ENCODE data around the gene TCF4. TPM values are rescaled to one million over a fixed set of nuclear protein-coding genes. Genes with fewer than 3 reads are reported as not detected.
A peak's percentile ranks its signal among the peaks of the same experiment; 100 is the strongest.

Gene TCF4
- total RNA-seq, 4 donors from 2014 or later: 30.3 to 51.1 (median 40.1) TPM

DNA sequence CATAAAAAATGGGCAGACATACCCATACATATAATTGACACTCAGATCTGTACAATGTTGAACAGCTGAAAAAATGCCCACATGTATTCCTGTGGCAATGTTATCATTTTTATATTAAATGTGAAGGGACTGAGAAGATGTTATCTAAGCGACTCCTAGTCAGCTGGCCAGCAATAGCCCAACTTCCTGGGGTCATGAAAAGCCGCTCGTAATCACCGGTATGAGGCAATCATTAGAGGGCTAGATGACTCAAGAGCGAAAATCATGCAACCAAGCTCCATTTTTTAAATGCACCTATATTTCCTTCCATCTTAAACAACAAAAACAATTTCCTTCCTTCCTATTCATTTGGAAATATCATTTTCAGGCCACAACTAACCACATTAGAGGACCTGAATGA, 354.1 kb downstream of the TCF4 start:
- Histone ChIP-seq H3K9me3 (no peaks in the 10 kb centered on the region), H3K4me3 (no peak overlapping the region), H3K4me1 (peaks cover 0 to 5% (median 0%) of the 10 kb centered on the region in 4 donors), H3K27me3 (no peaks in the 10 kb centered on the region), H3K27ac (no peak overlapping the region), H3K36me3 (peaks cover 0 to 18% (median 0%) of the 10 kb centered on the region in 4 donors)
- intact Hi-C loops (cut with DNase I; ENCODE audit: low total_unique reads): loop anchor here (5.0 to 10.0 kb wide), 3 partner anchors 181 to 1343 kb away; no protein-coding TSS in a partner anchor
- WGBS, 2 donors (ENCODE audit: low coverage in 1 of 2): 81 to 89% methylated on average over 5 of the region's 5 CpGs
- no peak for DNase-seq
- TF ChIP-seq POLR2AphosphoS5 (IDR thresholded peaks at IDR 0.05) (no peak), EP300 (IDR thresholded peaks at IDR 0.05; ENCODE audit: low read depth) (no peak), POLR2A (IDR thresholded peaks at IDR 0.05) (no peak)
- TF ChIP-seq, protein P1, sequence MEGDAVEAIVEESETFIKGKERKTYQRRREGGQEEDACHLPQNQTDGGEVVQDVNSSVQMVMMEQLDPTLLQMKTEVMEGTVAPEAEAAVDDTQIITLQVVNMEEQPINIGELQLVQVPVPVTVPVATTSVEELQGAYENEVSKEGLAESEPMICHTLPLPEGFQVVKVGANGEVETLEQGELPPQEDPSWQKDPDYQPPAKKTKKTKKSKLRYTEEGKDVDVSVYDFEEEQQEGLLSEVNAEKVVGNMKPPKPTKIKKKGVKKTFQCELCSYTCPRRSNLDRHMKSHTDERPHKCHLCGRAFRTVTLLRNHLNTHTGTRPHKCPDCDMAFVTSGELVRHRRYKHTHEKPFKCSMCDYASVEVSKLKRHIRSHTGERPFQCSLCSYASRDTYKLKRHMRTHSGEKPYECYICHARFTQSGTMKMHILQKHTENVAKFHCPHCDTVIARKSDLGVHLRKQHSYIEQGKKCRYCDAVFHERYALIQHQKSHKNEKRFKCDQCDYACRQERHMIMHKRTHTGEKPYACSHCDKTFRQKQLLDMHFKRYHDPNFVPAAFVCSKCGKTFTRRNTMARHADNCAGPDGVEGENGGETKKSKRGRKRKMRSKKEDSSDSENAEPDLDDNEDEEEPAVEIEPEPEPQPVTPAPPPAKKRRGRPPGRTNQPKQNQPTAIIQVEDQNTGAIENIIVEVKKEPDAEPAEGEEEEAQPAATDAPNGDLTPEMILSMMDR (IDR thresholded peaks at IDR 0.05): no peak
- in situ Hi-C loops (cut with MboI; ENCODE audit: low pct_ligation_motif_present in 1 of 4, low pct_unique_long_range_greater_than_20kb in 1 of 4, low sequenced_read_pairs in 3 of 4): loop anchor here (10.0 to 25.0 kb wide), 5 partner anchors 178 to 1328 kb away; partner anchors contain the start of gene TCF4 (in 2 of the 4)

DNA sequence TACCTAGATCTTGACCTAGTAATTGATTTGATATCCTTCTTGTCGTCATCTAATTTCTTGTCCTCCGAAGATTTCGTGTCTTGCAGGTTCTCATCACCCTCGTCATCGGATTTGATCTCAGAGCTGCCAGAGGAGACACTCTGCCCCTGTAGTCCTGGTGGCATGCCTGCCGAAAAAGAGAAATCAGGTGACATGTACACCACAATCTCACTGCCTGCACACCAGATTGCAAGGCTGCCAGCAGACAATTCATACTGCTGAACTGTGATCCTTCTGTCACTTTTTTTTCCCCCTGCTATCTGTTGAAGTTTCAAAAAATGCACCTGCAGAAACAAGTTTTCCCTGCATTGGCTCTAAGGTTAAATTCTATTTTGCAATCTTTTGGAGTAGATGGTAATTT, 355.5 kb downstream of the TCF4 start:
- intact Hi-C loops (cut with DNase I; ENCODE audit: low total_unique reads): loop anchor here (5.0 to 10.0 kb wide), 3 partner anchors 182 to 1345 kb away; no protein-coding TSS in a partner anchor
- in situ Hi-C loops (cut with MboI; ENCODE audit: low pct_ligation_motif_present in 1 of 4, low pct_unique_long_range_greater_than_20kb in 1 of 4, low sequenced_read_pairs in 3 of 4): loop anchor here (10.0 to 25.0 kb wide), 5 partner anchors 180 to 1330 kb away; partner anchors contain the start of gene TCF4 (in 2 of the 4)

DNA sequence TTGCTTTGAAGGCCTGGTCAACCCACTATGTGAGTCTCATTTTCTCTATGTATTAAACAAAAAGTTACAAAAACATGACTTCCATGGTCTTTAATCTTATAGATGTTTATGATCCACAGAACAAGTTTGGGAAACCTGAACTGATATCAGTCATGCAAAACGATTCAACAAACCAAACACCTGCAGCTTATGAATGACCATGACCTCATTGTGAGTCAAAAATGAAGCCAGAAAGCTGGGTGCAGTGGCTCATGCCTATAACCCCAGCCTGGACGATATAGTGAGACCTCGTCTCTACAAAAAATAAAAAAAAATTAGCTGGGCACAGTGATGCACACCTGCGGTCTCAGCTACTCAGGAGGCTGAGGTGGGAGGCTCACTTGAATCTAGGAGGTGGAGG, 358.3 kb downstream of the TCF4 start:
- H3K27me3 ChIP-seq: no peaks in the 10 kb centered on the region
- H3K9me3 ChIP-seq: no peaks in the 10 kb centered on the region
- H3K4me3 ChIP-seq: no peak overlapping the region
- TF ChIP-seq POLR2A (IDR thresholded peaks at IDR 0.05): no peak
- TF ChIP-seq POLR2AphosphoS5 (IDR thresholded peaks at IDR 0.05): no peak
- TF ChIP-seq EP300 (IDR thresholded peaks at IDR 0.05; ENCODE audit: low read depth): no peak
- TF ChIP-seq, protein P1 (IDR thresholded peaks at IDR 0.05): no peak
- peaks cover 0 to 18% (median 0%) of the 10 kb centered on the region in 4 donors for H3K36me3 ChIP-seq
- H3K27ac ChIP-seq: no peak overlapping the region
- peaks cover 0 to 5% (median 4%) of the 10 kb centered on the region in 4 donors for H3K4me1 ChIP-seq
- WGBS, 2 donors (ENCODE audit: low coverage in 1 of 2): 63 to 80% methylated on average over 4 of the region's 4 CpGs
- in situ Hi-C loops (cut with MboI; ENCODE audit: low pct_ligation_motif_present in 1 of 4, low pct_unique_long_range_greater_than_20kb in 1 of 4, low sequenced_read_pairs in 3 of 4): loop anchor here (10.0 to 25.0 kb wide), 5 partner anchors 183 to 1333 kb away; partner anchors contain the start of gene TCF4 (in 2 of the 4)
- intact Hi-C loops (cut with DNase I; ENCODE audit: low total_unique reads): loop anchor here (5.0 to 10.0 kb wide), 4 partner anchors 185 to 1348 kb away; partner anchors contain the start of gene TCF4
- no peak for DNase-seq

More for the DNA sequence above, 355.5 kb downstream of the TCF4 start:
- Histone ChIP-seq H3K4me1 (peaks cover 0 to 10% (median 4%) of the 10 kb centered on the region in 4 donors), H3K27ac (no peak overlapping the region), H3K4me3 (no peak overlapping the region), H3K36me3 (peaks cover 0 to 18% (median 0%) of the 10 kb centered on the region in 4 donors), H3K9me3 (no peaks in the 10 kb centered on the region), H3K27me3 (no peaks in the 10 kb centered on the region)
- WGBS, 2 donors (ENCODE audit: low coverage in 1 of 2): 90 to 93% methylated on average over 6 of the region's 6 CpGs
- no peak for DNase-seq
- TF ChIP-seq, protein P1 (IDR thresholded peaks at IDR 0.05): no peak
- TF ChIP-seq POLR2A (IDR thresholded peaks at IDR 0.05) (no peak), EP300 (IDR thresholded peaks at IDR 0.05; ENCODE audit: low read depth) (no peak), POLR2AphosphoS5 (IDR thresholded peaks at IDR 0.05) (no peak)

DNA sequence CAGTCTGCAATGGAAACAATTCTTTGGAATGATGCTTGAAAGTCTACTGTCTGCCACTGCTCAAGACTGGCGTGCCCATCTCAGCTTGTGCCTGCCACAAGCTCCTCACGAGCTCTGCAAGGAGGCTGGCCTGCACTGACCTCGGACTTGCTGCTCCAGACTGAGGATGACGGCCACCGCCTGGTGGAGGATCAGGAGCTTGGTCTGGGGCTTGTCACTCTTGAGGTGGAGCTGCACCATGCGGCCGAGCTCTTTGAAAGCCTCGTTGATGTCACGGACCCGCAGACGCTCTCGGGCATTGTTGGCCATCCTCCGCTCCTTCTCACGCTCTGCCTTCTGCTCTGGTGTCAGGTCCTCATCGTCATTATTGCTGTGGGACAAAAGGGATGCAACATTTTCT, 359.3 kb downstream of the TCF4 start:
- intact Hi-C loops (cut with DNase I; ENCODE audit: low total_unique reads) (loop anchor here (10.0 kb wide), 1 partner anchor 356 kb away; the partner anchor contains the start of gene TCF4), in situ Hi-C loops (cut with MboI; ENCODE audit: low pct_ligation_motif_present in 1 of 4, low pct_unique_long_range_greater_than_20kb in 1 of 4, low sequenced_read_pairs in 3 of 4) (loop anchor here (25.0 kb wide), 4 partner anchors 184 to 1334 kb away; partner anchors contain the start of gene TCF4 (in 2 of the 4))
- no peak for DNase-seq
- WGBS, 2 donors (ENCODE audit: low coverage in 1 of 2): 86% methylated on average over 15 of the region's 15 CpGs; no CpG with 5 or more reads in 1 of the 2 donors
- Histone ChIP-seq H3K36me3 (peaks cover 0 to 18% (median 0%) of the 10 kb centered on the region in 4 donors), H3K27ac (peak overlapping the region in 3 of 4 donors; percentile 50 to 62 (median 52)), H3K4me1 (peaks cover 0 to 5% (median 4%) of the 10 kb centered on the region in 4 donors), H3K27me3 (no peaks in the 10 kb centered on the region), H3K4me3 (no peak overlapping the region), H3K9me3 (no peaks in the 10 kb centered on the region)
- no peak for TF ChIP-seq POLR2A (IDR thresholded peaks at IDR 0.05)
- TF ChIP-seq EP300 (IDR thresholded peaks at IDR 0.05; ENCODE audit: low read depth): no peak
- TF ChIP-seq POLR2AphosphoS5 (IDR thresholded peaks at IDR 0.05): no peak
- TF ChIP-seq, protein P1 (IDR thresholded peaks at IDR 0.05): no peak
